Nephron (organoid): ENCODE data around the gene ZNF423.

ENCODE experiments used
- H3K27ac Mint-ChIP-seq, 3 experiments: 2 replicates each; pipeline ENCODE4 v1.8.0; 2020; ENCODE audit warnings: mixed read lengths in 3 of 3, mild to moderate bottlenecking in 2 of 3, moderate library complexity in 1 of 3
- H3K27me3 Mint-ChIP-seq: 2 replicates; pipeline ENCODE4 v1.8.0; 2021; ENCODE audit warnings: low read depth, mild to moderate bottlenecking, moderate library complexity, mixed read lengths
- H3K36me3 Mint-ChIP-seq: 2 replicates; pipeline ENCODE4 v1.8.0; 2020; ENCODE audit warnings: low read depth, mixed read lengths
- H3K4me1 Mint-ChIP-seq: 2 replicates; pipeline ENCODE4 v1.8.0; 2020; ENCODE audit warnings: mixed read lengths
- H3K4me3 Mint-ChIP-seq, 3 experiments: 2 replicates each; pipeline ENCODE4 v1.8.0; 2020; ENCODE audit warnings: mild to moderate bottlenecking in 3 of 3, mixed read lengths in 3 of 3, moderate library complexity in 2 of 3
- H3K9me3 Mint-ChIP-seq: 2 replicates; pipeline ENCODE4 v1.8.0; 2020; ENCODE audit warnings: mixed read lengths
- CTCF ChIP-seq, 3 experiments: fragments of 200-600 bp; sonication (generic); IDR thresholded peaks; one replicate each; pipeline ENCODE4 v1.5.0; 2021; ENCODE audit warnings: antibody characterized with exemption in 3 of 3; ENCODE audit not compliant: unreplicated experiment in 3 of 3

ZNF423 gene

GRCh38 chr16:49631187-49632041, 224.5 kb downstream of the ZNF423 start:
- Mint-ChIP-seq H3K4me3 (peak overlapping the region in 1 of 3 experiments; percentile 2), H3K4me1 (peaks cover 35% of the 10 kb centered on the region), H3K36me3 (peaks cover 26% of the 10 kb centered on the region), H3K27me3 (no peaks in the 10 kb centered on the region), H3K27ac (peak overlapping the region; percentile 71 to 93 (median 89)), H3K9me3 (peaks cover 5% of the 10 kb centered on the region)
- TF ChIP-seq CTCF (IDR thresholded peaks at IDR 0.05; ENCODE audit: unreplicated experiment in 3 of 3): no peak

- Mint-ChIP-seq H3K27ac (peak overlapping the region; percentile 71 to 93 (median 89)), H3K4me1 (peaks cover 35% of the 10 kb centered on the region), H3K4me3 (peak overlapping the region in 1 of 3 experiments; percentile 2), H3K36me3 (peaks cover 21% of the 10 kb centered on the region), H3K27me3 (no peaks in the 10 kb centered on the region), H3K9me3 (peaks cover 5% of the 10 kb centered on the region)
- TF ChIP-seq CTCF (IDR thresholded peaks at IDR 0.05; ENCODE audit: unreplicated experiment in 3 of 3): no peak
These were observed 225.1 kb downstream of the ZNF423 start for GRCh38 chr16:49630783-49631182.

- Mint-ChIP-seq H3K9me3 (peaks cover 5% of the 10 kb centered on the region), H3K27ac (peak overlapping the region in 1 of 3 experiments; percentile 93), H3K36me3 (peaks cover 18% of the 10 kb centered on the region), H3K4me3 (no peak overlapping the region), H3K27me3 (no peaks in the 10 kb centered on the region), H3K4me1 (peaks cover 32% of the 10 kb centered on the region)
- TF ChIP-seq CTCF (IDR thresholded peaks at IDR 0.05; ENCODE audit: unreplicated experiment in 3 of 3): no peak
These were observed 226.1 kb downstream of the ZNF423 start for GRCh38 chr16:49629851-49630250.

GRCh38 chr16:49628148-49628547, 227.8 kb downstream of the ZNF423 start:
- Mint-ChIP-seq H3K27me3 (no peaks in the 10 kb centered on the region), H3K27ac (no peak overlapping the region), H3K9me3 (peaks cover 5% of the 10 kb centered on the region), H3K36me3 (peaks cover 21% of the 10 kb centered on the region), H3K4me1 (peaks cover 27% of the 10 kb centered on the region), H3K4me3 (no peak overlapping the region)
- no peak for TF ChIP-seq CTCF (IDR thresholded peaks at IDR 0.05; ENCODE audit: unreplicated experiment in 3 of 3)

GRCh38 chr16:49625311-49626065, 230.4 kb downstream of the ZNF423 start:
- no peaks in the 10 kb centered on the region for H3K9me3 Mint-ChIP-seq
- no peaks in the 10 kb centered on the region for H3K27me3 Mint-ChIP-seq
- no peak overlapping the region for H3K4me3 Mint-ChIP-seq
- H3K4me1 Mint-ChIP-seq: peaks cover 26% of the 10 kb centered on the region
- peaks cover 11% of the 10 kb centered on the region for H3K36me3 Mint-ChIP-seq
- TF ChIP-seq CTCF (IDR thresholded peaks at IDR 0.05; ENCODE audit: unreplicated experiment in 3 of 3): no peak
- H3K27ac Mint-ChIP-seq: no peak overlapping the region
